K562 treated with DMSO at 1 percent for 4 hours (cell line): ENCODE results near the gene MAP6D1. TPM values are rescaled to one million over a fixed set of nuclear protein-coding genes. Genes with fewer than 3 reads are reported as not detected.

ENCODE experiments used
- total RNA-seq: library from RNA; unstranded; fragments of 300-600 nt; gene quantifications from 2 replicates; pipeline ENCODE4 v1.2.3, GENCODE V29; 2022; ENCODE audit not compliant: insufficient read depth

MAP6D1 gene
- total RNA-seq: 2.1 and 3.2 TPM in 2 replicates

GRCh38 chr3:183825456-183826161 lies at the start of gene MAP6D1:
TSS of gene MAP6D1 (minus strand) at chr3:183825577. CDS start at chr3:183825547, 30 bp downstream.

Other genes with a start within 250 kb of the MAP6D1 start
- 18.8 and 31.8 TPM in 2 replicates for gene KLHL24, start 190.0 kb downstream of the MAP6D1 start, total RNA-seq
- 11.6 and 12.4 TPM in 2 replicates for gene YEATS2, start 127.8 kb downstream of the MAP6D1 start, total RNA-seq
- gene PARL, start 59.3 kb upstream of the MAP6D1 start, total RNA-seq: 30.2 and 38.9 TPM in 2 replicates
- 13.9 and 20.1 TPM in 2 replicates for gene ABCC5, start 192.3 kb upstream of the MAP6D1 start, total RNA-seq
- gene HTR3D, start 206.2 kb upstream of the MAP6D1 start, total RNA-seq: not detected in 2 replicates
- gene HTR3C, start 227.5 kb upstream of the MAP6D1 start, total RNA-seq: not detected in 2 replicates